Fibroblast of the aortic adventitia (primary cell): ENCODE results near the gene HPN. TPM values are rescaled to one million over a fixed set of nuclear protein-coding genes. Genes with fewer than 3 reads are reported as not detected.

Source experiments
- DNase-seq: peaks from one replicate; pipeline ENCODE4 v3.0.0-alpha.2; 2010; ENCODE audit warnings: low read depth
- H3K4me3 ChIP-seq: 2 replicates; pipeline ENCODE4 v1.5.1; 2011; ENCODE audit warnings: low read depth, mild to moderate bottlenecking, control low read depth, low read length, moderate library complexity
- CTCF ChIP-seq: IDR thresholded peaks from 2 replicates; pipeline ENCODE4 v1.5.1; 2011; ENCODE audit warnings: mild to moderate bottlenecking, low read length, control low read depth, inconsistent platforms; ENCODE audit not compliant: insufficient read depth
- total RNA-seq: library from RNA; depleted of rRNA; stranded (reverse); fragments of >200 nt; gene quantifications from 2 replicates; pipeline ENCODE4 v1.2.3, GENCODE V29; 2012; ENCODE audit warnings: low replicate concordance

Gene HPN
- total RNA-seq, 1 donor, result not detected

GRCh38 chr19:35029737-35030256 lies 11.7 kb upstream of the HPN start:
- no peak for DNase-seq
- H3K4me3 ChIP-seq, result peak overlapping the region; percentile 48
- TF ChIP-seq CTCF, result no peak

- no peak for TF ChIP-seq CTCF
- peak; percentile 37 for DNase-seq
- H3K4me3 ChIP-seq, result peak within 1 kb of the TSS; percentile 63
Measured at GRCh38 chr19:35030257-35031071, 11.1 kb upstream of the HPN start, which contains the start of gene SCN1B. Gene SCN1B, plus strand, starts transcription at chr19:35030470. Its CDS starts 351 bp downstream, at chr19:35030821.

DNA sequence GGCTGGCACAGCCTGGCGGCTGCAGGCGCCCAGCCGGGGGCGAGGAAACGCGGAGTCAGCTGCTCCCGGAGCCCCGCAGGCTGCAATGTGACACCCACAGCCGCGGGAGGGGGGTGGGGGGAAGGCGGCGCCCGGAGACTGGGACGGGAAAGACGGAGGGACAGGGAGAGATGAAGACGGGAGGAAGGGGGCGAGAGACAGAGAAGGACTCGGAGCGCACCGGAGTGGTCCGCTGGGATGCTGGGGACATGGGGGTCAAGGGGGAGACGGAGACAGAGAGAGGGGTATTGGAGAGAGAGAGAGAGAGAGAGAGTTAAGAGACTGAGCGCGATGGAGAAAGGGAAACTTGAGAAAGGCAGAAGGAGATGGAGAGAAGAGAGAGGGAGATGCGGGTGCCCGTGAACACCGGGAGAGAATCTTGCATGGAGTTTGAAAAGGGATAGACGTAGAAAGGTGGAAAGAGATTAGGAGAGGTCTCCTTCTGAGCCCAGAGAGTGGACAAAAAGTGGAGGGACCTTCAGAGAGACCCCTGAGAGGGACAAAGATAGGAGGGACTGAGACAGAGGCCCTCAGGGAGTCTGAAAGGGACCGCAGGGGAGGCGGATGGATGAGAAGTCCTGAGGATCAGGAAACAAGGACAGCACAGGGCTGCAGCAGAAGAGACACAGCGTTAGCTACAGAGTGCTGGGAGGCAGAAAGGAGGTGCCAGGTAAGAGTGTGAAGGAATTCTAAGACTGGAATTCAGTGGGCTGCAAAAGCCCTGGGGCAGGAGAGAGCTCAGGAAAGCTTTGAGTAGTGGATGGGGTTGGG lies 10.2 kb upstream of the HPN start:
- no peak for TF ChIP-seq CTCF
- peak overlapping the region; percentile 63 for H3K4me3 ChIP-seq
- peak; percentile 19 for DNase-seq

GRCh38 chr19:35032356-35032865 lies 9.1 kb upstream of the HPN start:
- no peak for DNase-seq
- TF ChIP-seq CTCF, result no peak
- no peak overlapping the region for H3K4me3 ChIP-seq

DNA sequence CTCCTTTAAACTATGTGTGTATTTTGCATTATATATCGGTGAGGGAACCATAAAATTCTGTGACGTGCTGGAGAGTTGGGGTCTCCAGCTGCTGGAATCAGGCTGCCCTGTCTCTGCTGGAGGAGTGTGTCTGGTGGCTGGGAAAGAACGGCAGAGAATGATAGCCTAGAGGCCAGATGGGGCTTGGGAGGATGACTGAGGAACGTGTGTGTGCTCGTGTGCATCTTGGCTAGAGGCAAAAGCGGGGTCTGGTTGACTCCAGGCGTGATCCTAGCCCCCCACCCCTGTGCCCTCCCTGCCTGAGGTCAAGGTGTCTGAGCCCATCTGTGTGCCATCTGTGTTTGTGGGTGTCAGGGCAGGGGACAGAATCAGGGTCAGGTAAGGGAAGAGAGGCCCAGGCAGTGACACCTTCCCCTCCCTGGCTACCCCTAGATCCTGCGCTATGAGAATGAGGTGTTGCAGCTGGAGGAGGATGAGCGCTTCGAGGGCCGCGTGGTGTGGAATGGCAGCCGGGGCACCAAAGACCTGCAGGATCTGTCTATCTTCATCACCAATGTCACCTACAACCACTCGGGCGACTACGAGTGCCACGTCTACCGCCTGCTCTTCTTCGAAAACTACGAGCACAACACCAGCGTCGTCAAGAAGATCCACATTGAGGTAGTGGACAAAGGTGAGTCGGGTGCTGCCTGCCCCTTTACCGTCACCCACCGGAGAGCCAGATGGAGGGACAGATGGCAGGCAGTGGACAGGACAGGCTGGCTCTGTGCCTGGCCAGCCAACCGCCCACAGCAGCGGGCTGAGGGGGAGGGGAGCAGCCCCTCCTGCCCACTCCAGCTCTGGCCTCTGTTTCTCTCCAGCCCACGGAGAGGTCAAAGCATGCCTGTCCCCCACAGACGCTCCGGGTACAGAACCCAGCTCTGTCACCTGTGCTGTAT lies 8.2 kb upstream of the HPN start:
- no peak overlapping the region for H3K4me3 ChIP-seq
- no peak for DNase-seq
- no peak for TF ChIP-seq CTCF
